Cardiac ventricle fibroblast (primary cell): ENCODE data around the gene MAP4K1. TPM values are rescaled to one million over a fixed set of nuclear protein-coding genes. Genes with fewer than 3 reads are reported as not detected.

ENCODE experiments used
- total RNA-seq: library from RNA; depleted of rRNA; stranded (reverse); fragments of >200 nt; gene quantifications from 2 replicates; pipeline ENCODE4 v1.2.3, GENCODE V29; 2015

The MAP4K1 gene
- total RNA-seq, result not detected in 2 replicates

DNA sequence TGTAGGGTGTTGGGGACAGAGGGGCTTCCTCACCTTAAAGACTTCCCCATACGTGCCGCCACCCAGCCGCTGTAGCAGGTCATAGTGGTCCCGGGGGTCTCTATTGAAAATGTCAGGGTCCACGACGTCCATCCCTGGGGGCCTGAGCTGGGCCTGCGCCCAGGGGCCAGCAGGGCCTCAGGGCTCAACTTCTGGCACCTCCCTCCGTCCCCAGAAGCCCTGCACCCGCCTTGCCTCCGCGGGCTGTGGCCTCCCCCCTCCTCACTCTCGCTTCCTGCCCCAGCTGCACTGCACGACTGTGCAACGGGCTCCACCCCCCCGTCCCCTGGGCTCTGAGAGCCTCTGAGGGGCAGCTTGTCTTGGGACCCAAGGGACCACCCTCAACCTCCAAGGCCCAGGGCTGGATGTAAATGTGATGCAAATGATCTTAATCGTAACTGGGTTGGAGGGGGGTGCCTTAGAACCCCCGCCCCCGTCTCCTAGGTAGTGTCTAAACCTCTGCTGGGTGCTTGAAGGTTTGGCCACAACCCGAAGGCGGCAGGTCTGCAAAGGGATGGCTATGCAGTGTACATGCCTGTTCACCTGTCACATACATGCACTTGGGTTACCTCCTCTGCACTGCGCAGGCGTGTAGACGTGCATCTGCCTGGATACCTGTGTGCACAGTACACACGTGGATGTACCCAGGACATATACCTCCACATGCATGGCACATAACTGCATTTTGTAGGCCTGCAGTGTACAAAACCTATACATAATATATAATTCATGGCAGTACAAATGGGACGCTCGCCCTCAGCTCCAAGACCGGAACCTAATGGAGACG, at the start of gene MAP4K1:
Gene MAP4K1, minus strand, starts transcription at position 190 of the 826 bp plus-strand sequence. Its CDS starts 58 bp downstream, at position 132.

GRCh38 chr19:38647368-38647965, 29.7 kb upstream of the MAP4K1 start, which contains the start of gene ACTN4:
ACTN4 (plus strand) TSS chr19:38647649; CDS start chr19:38647746, 97 bp downstream.

DNA sequence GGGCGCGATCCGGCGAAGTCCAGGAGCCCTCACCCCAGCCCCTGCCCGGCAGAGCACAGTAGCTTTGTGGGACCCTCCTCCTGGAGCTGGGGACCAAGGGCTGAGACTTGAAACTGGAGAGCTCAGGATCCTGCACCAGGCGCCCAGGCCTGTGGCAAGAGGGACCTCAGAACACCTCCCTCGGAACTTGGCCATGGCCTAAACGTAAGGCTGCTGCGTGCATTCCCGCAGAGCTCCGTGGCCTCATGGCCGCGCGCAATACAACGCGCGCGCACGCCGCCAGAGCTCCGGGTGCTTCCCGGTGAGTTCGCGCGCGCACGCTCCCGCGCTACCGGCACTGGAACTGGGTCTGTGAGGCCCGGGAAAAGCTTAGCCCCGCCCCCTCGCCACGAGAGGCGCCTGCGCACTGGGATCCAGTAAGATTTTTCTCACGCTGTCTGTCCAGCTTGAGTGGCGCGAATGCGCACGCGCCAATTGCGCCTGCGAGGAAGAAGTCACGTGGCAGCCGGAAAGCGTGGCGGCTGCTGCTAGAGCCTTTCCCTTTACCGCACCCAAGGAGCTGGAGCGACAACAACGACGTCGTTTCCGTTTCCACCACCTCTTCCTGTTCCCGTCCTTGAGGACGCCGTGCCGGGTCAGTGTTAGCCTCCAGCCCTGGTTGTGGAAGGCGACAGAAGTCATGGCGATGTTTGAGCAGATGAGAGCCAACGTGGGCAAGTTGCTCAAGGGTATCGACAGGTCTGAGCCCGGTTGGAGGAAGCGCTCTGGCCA, 1.0 kb upstream of the MAP4K1 start, which contains the start of gene EIF3K:
Gene EIF3K, plus strand, starts transcription at position 599 of the 771 bp plus-strand sequence. Its CDS starts 81 bp downstream, at position 680.

Other genes with a start within 250 kb of the MAP4K1 start
- 134 and 204 TPM in 2 replicates for gene PSMD8, start 243.4 kb downstream of the MAP4K1 start, total RNA-seq
- gene GGN, start 229.9 kb downstream of the MAP4K1 start, total RNA-seq, result 0.49 and 2.1 TPM in 2 replicates
- gene SPRED3, start 229.3 kb downstream of the MAP4K1 start, total RNA-seq, result 1.4 and 2.1 TPM in 2 replicates
- 14.0 and 26.8 TPM in 2 replicates for gene FAM98C, start 214.9 kb downstream of the MAP4K1 start, total RNA-seq
- not detected in 2 replicates for gene RASGRP4, start 191.7 kb downstream of the MAP4K1 start, total RNA-seq
- under 0.01 TPM in 1 of 2 replicates, not detected in the other for gene RYR1, start 184.3 kb downstream of the MAP4K1 start, total RNA-seq
- gene EIF3K, start 1.2 kb upstream of the MAP4K1 start, total RNA-seq, result 249 and 281 TPM in 2 replicates
- 190 and 231 TPM in 2 replicates for gene ACTN4, start 29.7 kb upstream of the MAP4K1 start, total RNA-seq
- not detected in 2 replicates for gene CAPN12, start 126.5 kb upstream of the MAP4K1 start, total RNA-seq
- gene LGALS7, start 155.6 kb upstream of the MAP4K1 start, total RNA-seq, result not detected in 2 replicates
- not detected in 2 replicates for gene LGALS7B, start 171.2 kb upstream of the MAP4K1 start, total RNA-seq
- gene LGALS4, start 195.0 kb upstream of the MAP4K1 start, total RNA-seq, result not detected in 2 replicates
- 67.3 and 78.4 TPM in 2 replicates for gene ECH1, start 213.8 kb upstream of the MAP4K1 start, total RNA-seq
- gene HNRNPL, start 232.0 kb upstream of the MAP4K1 start, total RNA-seq, result 160 and 169 TPM in 2 replicates